GM21526 (cell line): ENCODE results near the gene SMIM13.
"Not testable (repeated sequence)": the region's sequence is repeated elsewhere in the genome, so short reads cannot be mapped to it uniquely, and the experiment has no call there.

ENCODE experiments used
- ATAC-seq: cut with Tn5 transposase; IDR thresholded peaks from one replicate; pipeline ENCODE4 v1.9.1; 2021; ENCODE audit warnings: moderate library complexity; ENCODE audit not compliant: unreplicated experiment, low FRiP score

Gene SMIM13

DNA sequence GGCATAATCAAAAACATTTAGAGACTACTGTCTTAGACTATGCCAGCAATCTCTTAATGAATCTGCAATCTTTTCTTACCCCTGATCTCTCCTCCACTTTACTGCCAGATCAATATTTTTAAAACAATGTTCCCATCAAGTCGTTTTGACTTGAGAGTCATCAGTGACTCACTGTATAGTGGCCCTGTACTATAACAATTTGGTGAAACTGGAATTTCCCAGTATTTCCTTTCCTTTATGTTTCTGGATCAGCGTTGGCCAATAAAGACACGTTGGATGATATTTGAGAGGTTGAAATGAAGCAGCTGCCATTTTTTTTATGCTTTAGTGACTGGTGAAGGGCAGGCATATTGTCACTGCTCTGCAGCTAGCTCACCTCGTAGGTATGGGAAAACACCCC lies 10.1 kb upstream of the SMIM13 start:
- ATAC-seq, result no peak

- ATAC-seq, result no peak
Measured at GRCh38 chr6:11083956-11084355, 9.7 kb upstream of the SMIM13 start.

DNA sequence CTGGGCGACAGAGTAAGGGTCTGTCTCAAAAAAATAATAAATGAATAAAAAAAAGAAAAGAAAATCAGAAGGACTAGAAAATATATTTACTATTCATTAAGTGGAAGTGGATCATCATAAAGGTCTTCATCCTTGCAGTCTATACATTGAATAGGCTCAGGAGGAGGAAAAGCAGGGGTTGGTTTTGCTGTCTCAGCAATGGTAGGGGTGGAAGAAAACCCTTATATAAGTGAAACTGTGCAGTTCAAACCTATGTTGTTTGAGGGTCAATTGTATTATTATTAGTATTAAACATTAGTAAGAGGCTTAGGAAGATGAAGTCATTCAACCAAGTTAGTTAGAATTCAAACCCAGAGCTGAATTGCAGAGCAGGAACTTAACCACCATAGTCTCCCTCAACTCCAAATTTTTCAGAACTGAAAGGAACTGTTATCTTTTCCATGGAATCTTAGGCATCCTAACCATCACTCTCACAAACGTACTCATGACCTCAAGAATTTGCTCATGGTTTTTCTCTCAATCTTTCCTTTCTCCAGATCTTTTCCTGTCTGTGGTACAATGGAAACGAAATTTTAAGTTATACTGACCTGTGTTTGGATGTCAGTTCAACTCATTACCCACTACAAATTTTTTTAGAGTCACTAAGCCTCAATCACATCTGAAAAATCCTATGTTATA lies 7.7 kb upstream of the SMIM13 start:
- ATAC-seq, result no peak

GRCh38 chr6:11087141-11087812 lies 6.4 kb upstream of the SMIM13 start:
- not testable (repeated sequence) for ATAC-seq

DNA sequence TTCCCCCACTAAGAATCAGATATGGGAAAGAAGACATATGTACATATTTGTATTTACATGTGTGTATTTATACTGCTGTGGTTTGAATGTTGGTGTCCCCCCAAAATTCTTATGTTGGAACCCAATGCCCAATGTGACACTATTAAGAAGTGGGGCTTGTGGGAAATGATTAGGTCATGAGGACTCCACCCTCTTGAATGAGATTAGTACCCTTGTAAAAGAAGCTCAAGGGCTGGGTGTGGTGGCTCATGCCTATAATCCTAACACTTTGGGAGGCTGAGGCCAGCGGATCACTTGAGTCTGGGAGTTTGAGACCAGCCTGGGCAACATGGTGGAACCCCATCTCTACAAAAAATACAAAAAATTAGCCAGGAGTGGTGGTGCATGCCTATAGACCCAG lies 3.9 kb upstream of the SMIM13 start:
- no peak for ATAC-seq

- ATAC-seq, result not testable (repeated sequence)
Measured at GRCh38 chr6:11091141-11091540, 2.5 kb upstream of the SMIM13 start.

GRCh38 chr6:11092668-11093375 lies 812 bp upstream of the SMIM13 start:
- ATAC-seq, result peak; percentile 44

- ATAC-seq, result peak; percentile 24
Measured at GRCh38 chr6:11093376-11093625, 333 bp upstream of the SMIM13 start.

GRCh38 chr6:11094411-11094851 lies 797 bp downstream of the SMIM13 start:
- peak; percentile 41 for ATAC-seq

DNA sequence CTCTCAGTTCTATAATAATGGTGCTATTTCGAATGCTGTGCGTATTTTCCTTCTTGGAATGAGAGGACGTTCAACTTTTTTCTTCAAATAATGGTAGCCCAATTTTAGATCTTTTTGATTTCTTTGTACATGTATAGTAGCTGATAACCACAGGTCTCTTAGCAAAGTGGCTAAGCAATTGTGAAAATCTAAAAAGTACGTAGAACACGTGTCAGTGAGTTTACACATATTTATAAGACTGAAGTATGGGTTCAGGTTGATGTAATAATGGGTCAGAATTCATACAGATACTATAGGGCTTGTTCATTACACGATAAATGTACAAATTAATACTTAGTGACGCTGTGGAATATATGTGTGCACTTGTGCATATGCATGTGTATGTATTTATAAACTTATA lies 1.3 kb downstream of the SMIM13 start:
- no peak for ATAC-seq

GRCh38 chr6:11096109-11096508 lies 2.5 kb downstream of the SMIM13 start:
- ATAC-seq, result no peak

- ATAC-seq, result no peak
Measured at GRCh38 chr6:11097476-11097875, 3.8 kb downstream of the SMIM13 start.

DNA sequence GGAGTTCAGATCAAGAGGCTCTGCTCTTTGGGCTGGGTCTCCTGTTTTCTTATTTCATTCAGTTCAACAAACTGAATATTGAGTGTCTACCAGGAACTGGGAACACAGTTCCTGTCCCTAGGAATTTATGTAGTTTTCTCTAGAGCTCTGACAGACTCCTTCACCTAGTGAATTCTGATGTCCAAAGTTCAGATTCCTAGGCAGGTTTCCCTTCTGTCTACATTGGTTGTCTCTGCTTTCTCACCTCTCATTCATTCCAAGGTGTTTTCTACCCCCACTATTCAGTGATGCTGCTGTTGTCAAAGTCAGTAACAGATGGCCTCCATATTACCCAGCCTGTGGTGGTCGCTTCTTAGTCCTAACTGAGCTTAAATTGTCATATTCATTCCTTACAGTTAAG lies 4.4 kb downstream of the SMIM13 start:
- ATAC-seq, result no peak

DNA sequence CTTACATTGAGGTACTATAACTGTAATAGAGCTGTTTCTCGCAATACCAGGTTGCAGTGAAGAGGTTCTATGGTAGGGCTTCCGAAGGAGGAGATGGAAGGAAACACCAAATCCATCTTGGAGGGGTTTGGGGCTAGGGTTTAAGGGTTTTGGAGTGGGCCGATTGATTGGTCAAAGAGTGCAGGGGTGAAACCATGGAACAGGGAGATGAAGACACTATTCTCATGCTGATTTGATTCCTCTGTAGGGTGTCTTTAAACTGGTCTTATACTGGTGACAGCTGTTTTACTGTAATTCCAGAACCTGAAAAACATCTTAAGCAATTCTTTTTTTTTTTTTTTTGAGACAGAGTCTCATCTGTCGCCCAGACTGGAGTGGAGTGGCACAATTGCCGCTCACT lies 7.8 kb downstream of the SMIM13 start:
- ATAC-seq, result no peak

DNA sequence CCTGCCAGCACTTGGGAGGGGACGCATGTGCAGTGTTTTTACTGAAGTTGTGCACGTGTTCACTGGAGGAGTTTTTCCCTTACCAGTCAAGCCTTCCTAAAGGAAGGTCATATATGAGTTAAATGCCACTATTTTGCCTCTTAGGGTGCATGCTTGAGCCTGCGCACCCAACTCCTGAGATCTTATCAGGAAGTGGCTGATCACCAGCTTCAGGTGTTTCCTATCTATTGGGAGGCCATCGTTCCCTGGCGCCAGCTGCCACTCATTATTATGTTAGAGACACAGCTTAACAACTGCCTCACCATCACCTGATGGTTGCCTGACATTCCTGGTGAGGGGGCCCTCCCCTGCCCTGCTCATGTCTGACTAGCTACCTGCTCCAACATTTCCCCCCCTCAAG lies 9.4 kb downstream of the SMIM13 start:
- no peak for ATAC-seq

DNA sequence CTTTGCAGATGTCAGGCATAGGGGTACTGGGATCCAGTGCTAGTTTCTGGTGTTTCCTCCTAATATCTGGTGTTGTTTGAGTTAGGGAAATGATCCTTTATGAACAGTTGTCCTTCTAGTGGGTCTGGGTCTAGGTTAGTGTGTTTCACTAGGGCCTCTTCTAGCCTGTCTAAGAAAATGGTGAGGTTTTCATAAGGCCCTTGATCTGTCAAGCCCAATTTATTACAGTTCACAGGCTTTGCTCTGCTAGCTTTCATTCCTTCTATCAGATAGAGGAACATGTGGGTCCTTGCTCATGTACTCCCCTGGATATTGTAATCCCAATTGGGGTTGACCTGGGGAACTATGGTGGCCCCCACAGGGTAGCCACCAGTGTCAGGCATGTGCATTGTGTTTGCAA lies 15.1 kb downstream of the SMIM13 start:
- ATAC-seq, result no peak

DNA sequence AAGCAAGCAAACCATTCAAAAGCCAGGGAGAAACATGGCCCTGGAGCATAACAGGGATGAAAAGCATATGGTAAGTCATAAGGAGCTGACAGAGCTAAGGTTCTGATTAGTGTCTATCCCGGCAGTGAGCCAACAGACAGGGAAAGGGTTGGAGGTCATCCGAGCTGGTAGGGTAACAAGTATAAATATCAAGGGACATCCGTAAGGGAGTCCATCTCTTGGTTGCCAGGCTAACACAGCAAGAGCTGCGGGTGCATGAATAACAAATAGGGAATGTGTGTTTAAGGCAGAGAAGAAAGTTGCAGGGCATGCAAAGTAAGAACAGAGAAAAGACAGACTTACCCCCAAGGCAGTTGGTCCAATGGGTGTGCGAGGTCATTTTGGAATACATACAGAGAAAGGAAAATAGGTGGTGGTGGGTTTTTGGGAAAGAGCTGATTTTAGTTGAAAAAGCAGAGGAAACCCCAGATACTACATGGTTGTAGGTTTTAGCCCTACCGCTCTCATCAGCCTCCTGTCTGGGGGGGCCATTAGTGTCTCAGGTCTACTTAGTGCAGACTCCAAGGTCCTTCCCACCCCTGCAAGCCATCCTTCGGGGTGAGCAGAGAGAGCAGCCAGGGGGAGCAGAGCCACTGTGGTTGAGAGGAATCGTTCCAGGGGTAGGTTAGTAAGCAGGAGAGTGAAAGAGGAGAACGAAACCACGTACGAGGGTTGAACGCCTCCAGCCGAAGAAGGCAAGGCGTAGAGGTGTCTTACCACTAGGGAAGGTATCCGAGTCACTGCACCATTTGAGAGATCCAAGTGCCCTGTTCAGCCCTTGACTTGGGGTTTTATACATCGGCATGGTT lies 17.5 kb downstream of the SMIM13 start, which contains the start of gene ERVFRD-1:
TSS of gene ERVFRD-1 (minus strand) at position 805 of the 848 bp plus-strand sequence. CDS start 6,415 bp downstream, outside the sequence.
- ATAC-seq, result no peak

- ATAC-seq, result no peak
Measured at GRCh38 chr6:11111769-11112437, 18.3 kb downstream of the SMIM13 start.

- ATAC-seq, result no peak
Measured at GRCh38 chr6:11113038-11113437, 19.4 kb downstream of the SMIM13 start.

- not testable (repeated sequence) for ATAC-seq
Measured at GRCh38 chr6:11115808-11116536, 22.3 kb downstream of the SMIM13 start.
